Stimulated activated CD4-positive, alpha-beta T cell treated with anti-CD3 and anti-CD28 coated beads, Interleukin-4, amount 100 ng/mL, for 48 hours (primary cell): ENCODE results near the gene HTR1E.
"Not testable (repeated sequence)": the region's sequence is repeated elsewhere in the genome, so short reads cannot be mapped to it uniquely, and the experiment has no call there.

ENCODE experiments used
- DNase-seq, 2 donors: peaks; one replicate each; pipeline ENCODE4 v3.0.0-alpha.2; 2020; ENCODE audit warnings: low read depth in 2 of 2

HTR1E gene

GRCh38 chr6:86978251-86978650 lies 40.9 kb downstream of the HTR1E start:
- DNase-seq = no peak

GRCh38 chr6:87001494-87001893 lies 64.2 kb downstream of the HTR1E start:
- no peak for DNase-seq

DNA sequence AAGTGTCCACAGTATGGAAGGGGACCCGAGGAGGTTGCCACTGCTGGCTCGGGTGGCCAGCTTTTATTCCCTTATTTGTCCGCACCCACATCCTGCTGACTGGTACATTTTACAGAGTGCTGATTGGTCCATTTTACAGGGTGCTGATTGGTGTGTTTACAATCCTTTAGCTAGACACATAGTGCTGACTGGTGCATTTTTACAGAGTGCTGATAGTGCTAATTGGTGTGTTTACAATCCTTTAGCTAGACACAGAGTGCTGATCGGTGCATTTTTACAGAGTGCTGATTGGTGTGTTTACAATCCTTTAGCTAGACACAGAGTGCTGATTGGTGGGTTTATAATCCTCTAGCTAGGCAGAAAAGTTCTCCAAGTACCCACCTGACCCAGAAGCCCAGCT lies 65.1 kb downstream of the HTR1E start:
- not testable (repeated sequence) for DNase-seq

DNA sequence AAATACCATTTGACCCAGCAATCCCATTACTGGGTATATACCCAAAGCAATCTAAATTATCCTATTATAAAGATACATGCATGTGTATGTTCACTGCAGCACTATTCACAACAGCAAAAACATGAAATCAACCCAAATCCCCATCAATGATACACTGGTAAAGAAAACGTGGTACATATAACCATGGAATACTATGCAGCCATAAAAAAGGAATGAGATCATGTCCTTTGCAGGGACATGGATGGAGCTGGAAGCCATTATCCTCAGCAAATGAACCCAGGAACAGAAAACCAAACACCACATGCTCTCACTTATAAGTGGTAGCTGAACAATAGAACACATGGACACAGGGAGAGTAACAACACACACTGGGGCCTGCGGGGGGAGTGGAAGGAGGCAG lies 69.2 kb downstream of the HTR1E start:
- not testable (repeated sequence) for DNase-seq

- not testable (repeated sequence) for DNase-seq
These were observed 72.3 kb downstream of the HTR1E start for GRCh38 chr6:87009581-87009980.

- no peak for DNase-seq
These were observed 74.7 kb downstream of the HTR1E start for GRCh38 chr6:87012035-87012434.

DNA sequence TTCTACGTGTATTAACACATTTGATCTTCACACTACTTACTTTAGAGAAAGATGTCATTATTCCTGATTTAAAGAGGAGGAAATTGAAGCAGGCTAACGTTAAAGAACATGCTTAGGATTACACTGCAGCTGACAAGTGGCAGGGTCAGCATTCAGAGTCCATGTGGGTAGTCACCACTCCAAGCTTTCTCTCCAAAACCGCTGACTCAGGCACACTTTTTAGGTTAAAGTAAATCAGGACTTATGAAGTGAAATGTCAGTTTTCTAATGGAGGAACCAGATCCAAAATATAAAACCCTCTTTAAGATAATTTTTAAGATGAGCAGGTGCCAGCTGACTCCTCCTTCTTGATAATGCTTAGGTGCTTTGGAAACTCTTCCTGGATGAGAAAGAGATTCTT lies 75.4 kb downstream of the HTR1E start:
- no peak for DNase-seq

DNA sequence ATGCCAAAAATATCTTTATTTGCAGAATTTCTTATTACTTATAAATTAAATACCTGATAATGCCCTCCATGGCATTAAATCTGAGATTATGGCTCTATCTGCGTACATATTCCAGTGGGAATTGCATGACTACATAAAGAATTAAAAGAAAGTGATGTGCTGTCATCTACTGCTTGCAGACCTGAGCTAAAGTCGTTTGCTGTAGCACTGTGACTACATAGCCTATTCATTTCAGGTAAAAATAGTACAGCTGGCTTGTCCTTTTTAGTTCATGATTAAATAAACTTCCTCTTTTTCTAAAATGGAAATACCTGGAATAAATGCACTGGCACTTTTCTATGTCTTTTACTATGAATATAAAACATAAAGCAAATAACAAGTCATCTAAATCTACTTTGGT lies 79.4 kb downstream of the HTR1E start:
- no peak for DNase-seq

DNA sequence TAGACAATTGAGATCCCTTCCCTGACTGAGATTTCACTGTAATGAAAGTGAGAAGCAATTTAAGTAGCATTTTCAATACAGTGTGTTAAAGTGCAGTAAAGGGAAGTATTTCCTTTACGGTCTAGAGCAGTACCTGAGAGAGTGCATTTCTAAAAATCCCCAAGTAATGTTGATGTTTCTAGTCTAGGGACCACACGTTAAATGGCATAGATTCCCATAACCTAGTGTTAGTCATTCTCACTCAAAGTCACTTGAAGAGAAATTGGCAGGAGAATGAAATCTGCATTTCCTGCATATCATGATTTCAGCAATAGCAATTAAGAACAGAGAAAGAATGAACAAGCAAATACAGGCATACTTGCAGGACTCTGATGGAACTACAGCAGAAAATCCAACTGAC lies 89.7 kb downstream of the HTR1E start:
- DNase-seq = no peak

- no peak for DNase-seq
These were observed 92.5 kb downstream of the HTR1E start for GRCh38 chr6:87029711-87030314.

DNA sequence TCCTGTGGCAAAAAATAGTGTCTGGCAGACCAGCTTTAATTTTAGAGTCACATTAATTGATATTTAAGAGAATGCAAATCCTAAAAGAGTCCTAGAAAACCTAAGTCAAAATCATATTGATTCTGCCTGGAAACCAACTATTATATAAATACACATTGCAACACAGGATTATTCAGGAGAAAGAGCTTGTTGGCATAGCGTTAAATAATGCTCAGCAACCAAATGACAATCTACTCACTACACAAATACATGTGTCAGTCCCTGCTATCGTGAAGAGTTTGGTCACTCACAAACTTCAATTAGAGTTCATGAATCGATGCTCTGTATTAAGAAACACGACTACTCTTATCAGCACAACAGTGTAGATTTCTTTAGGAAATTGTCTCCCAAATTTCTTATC lies 103.4 kb downstream of the HTR1E start:
- DNase-seq = no peak

GRCh38 chr6:87045521-87046075 lies 108.3 kb downstream of the HTR1E start:
- no peak for DNase-seq

GRCh38 chr6:87049779-87050178 lies 112.5 kb downstream of the HTR1E start:
- no peak for DNase-seq

- no peak for DNase-seq
These were observed 116.0 kb downstream of the HTR1E start for GRCh38 chr6:87053312-87053711.

DNA sequence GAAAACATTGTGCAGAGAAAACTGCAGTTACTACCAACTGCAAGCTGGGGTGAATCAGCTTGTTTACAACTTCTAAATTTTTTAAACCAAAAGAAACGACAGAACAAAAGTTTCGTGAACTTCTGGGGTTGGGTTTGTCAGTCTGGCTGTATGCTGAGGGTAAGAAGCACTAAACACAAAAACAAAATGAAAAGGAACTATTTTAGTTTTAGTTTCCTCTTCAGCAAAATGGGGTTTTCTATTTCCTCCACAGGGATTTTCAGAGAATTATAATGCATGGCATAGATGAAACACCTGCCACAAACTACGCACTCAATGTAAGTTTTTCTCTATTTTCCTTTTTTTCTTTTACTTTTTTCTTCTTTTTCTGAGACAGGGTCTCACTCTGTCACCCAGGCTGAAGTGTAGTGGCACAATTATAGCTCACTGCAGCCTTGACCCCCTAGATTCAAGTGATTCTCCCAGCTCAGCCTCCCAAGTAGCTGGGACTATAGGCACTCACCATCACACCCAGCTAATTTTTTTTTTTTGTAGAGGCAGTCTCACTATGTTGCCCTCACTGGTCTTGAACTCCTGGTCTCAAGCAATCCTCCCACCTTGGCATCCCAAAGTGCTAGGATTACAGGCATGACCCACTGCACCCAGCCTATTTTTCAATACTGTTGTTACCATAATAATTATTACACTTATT lies 117.0 kb downstream of the HTR1E start:
- DNase-seq = no peak

DNA sequence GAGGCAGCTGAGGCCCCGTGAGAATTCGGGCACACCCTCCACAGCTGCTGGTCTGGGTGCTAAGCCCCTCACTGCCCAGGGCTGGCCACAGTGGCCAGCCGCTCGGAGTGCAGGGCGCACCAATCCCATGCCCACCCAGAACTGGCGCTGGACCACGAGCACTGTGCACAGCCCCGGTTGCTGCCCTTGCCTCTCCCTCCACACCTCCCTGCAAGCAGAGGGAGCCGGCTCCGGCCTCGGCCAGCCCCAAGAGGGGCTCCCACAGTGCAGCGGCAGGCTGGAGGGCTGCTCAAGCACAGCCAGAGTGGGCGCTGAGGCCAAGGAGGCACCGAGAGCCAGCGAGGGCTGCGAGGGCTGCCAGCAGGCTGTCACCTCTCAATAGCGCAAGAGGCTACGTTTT lies 122.6 kb downstream of the HTR1E start:
- no peak for DNase-seq

GRCh38 chr6:87065117-87065516 lies 127.8 kb downstream of the HTR1E start:
- no peak for DNase-seq
